Erythroblast (primary cell): ENCODE data around the gene OR6N2.

Experiments
- GATA1 ChIP-seq: IDR thresholded peaks from 2 replicates; pipeline ENCODE4 v1.6.1; 2011; ENCODE audit warnings: low read depth, mild to moderate bottlenecking, control low read depth, low read length, moderate library complexity
- POLR2A ChIP-seq: IDR thresholded peaks from 2 replicates; pipeline ENCODE4 v1.6.1; 2011; ENCODE audit warnings: mild to moderate bottlenecking, low read length

- TF ChIP-seq POLR2A (no peak), GATA1 (no peak)
These were observed 17.5 kb upstream of the OR6N2 start for GRCh38 chr1:158798531-158798930.
